Esophagus squamous epithelium (tissue), 4 donors: Measurements from ENCODE around the gene ZBTB38.

ENCODE experiments used
- CTCF ChIP-seq, 6 experiments: fragments of 450-650 bp in 4 of 6; fragments of 200-600 bp in 2 of 6; sonication (generic) in 2 of 6; IDR thresholded peaks; one replicate each; pipeline ENCODE4 v1.5.1; 2016 to 2019; ENCODE audit warnings: antibody characterized with exemption in 6 of 6, mild to moderate bottlenecking in 4 of 6, moderate library complexity in 4 of 6
- POLR2A ChIP-seq, 4 donors: fragments of 450-650 bp; IDR thresholded peaks; one replicate each; pipeline ENCODE4 v1.6.1; 2017; ENCODE audit warnings: antibody characterized with exemption in 4 of 4, mild to moderate bottlenecking in 4 of 4, moderate library complexity in 3 of 4

- TF ChIP-seq CTCF (IDR thresholded peaks at IDR 0.05) (no peak), POLR2A (IDR thresholded peaks at IDR 0.05) (no peak)
These were observed 3.6 kb downstream of the ZBTB38 start for GRCh38 chr3:141371882-141372281.
